ENCODE data around the gene CMTR2.
"Not testable (repeated sequence)": the region's sequence is repeated elsewhere in the genome, so short reads cannot be mapped to it uniquely, and the experiment has no call there.

Gene CMTR2

GRCh38 chr16:71288890-71289731 lies at the start of gene CMTR2:
CMTR2 (minus strand) TSS chr16:71289402; CDS start chr16:71285920, 3,482 bp downstream.
- DNase-seq: peak; percentile 91

- DNase-seq: no peak
Observed at GRCh38 chr16:71338632-71339031, 49.4 kb upstream of the CMTR2 start.

- no peak for DNase-seq
Observed at GRCh38 chr16:71338193-71338592, 49.0 kb upstream of the CMTR2 start.

- no peak for DNase-seq
Observed at GRCh38 chr16:71337631-71338030, 48.4 kb upstream of the CMTR2 start.

GRCh38 chr16:71328151-71328550 lies 38.9 kb upstream of the CMTR2 start:
- no peak for DNase-seq

GRCh38 chr16:71327720-71328119 lies 38.5 kb upstream of the CMTR2 start:
- DNase-seq: no peak

- DNase-seq: no peak
Observed at GRCh38 chr16:71319999-71320398, 30.8 kb upstream of the CMTR2 start.

GRCh38 chr16:71315269-71315668 lies 26.1 kb upstream of the CMTR2 start:
- no peak for DNase-seq

GRCh38 chr16:71313591-71313990 lies 24.4 kb upstream of the CMTR2 start:
- DNase-seq: not testable (repeated sequence)

GRCh38 chr16:71311553-71312158 lies 22.5 kb upstream of the CMTR2 start:
- no peak for DNase-seq

- DNase-seq: no peak
Observed at GRCh38 chr16:71303938-71304337, 14.7 kb upstream of the CMTR2 start.

GRCh38 chr16:71297341-71297634 lies 8.1 kb upstream of the CMTR2 start:
- DNase-seq: no peak

- DNase-seq: no peak
Observed at GRCh38 chr16:71296584-71297340, 7.6 kb upstream of the CMTR2 start.

- DNase-seq: no peak
Observed at GRCh38 chr16:71295950-71296349, 6.7 kb upstream of the CMTR2 start.

- no peak for DNase-seq
Observed at GRCh38 chr16:71293919-71294318, 4.7 kb upstream of the CMTR2 start.

GRCh38 chr16:71292095-71292494 lies 2.9 kb upstream of the CMTR2 start:
- DNase-seq: not testable (repeated sequence)

GRCh38 chr16:71289732-71290062 lies 495 bp upstream of the CMTR2 start:
- no peak for DNase-seq

GRCh38 chr16:71288570-71288889 lies 672 bp downstream of the CMTR2 start:
- DNase-seq: no peak

- no peak for DNase-seq
Observed at GRCh38 chr16:71287911-71288310, 1.3 kb downstream of the CMTR2 start.

- no peak for DNase-seq
Observed at GRCh38 chr16:71287454-71287853, 1.7 kb downstream of the CMTR2 start.

- DNase-seq: no peak
Observed at GRCh38 chr16:71283612-71284011, 5.6 kb downstream of the CMTR2 start.

GRCh38 chr16:71282943-71283342 lies 6.3 kb downstream of the CMTR2 start:
- no peak for DNase-seq

GRCh38 chr16:71276589-71277334 lies 12.4 kb downstream of the CMTR2 start:
- no peak for DNase-seq

- no peak for DNase-seq
Observed at GRCh38 chr16:71273384-71273783, 15.8 kb downstream of the CMTR2 start.

Measured in stimulated activated CD4-positive, alpha-beta T cell treated with anti-CD3 and anti-CD28 coated beads, Interleukin-4, amount 100 ng/mL, for 1 hour (primary cell).